ENCODE data around the gene CAD. TPM values are rescaled to one million over a fixed set of nuclear protein-coding genes. Genes with fewer than 3 reads are reported as not detected.
"Not testable (repeated sequence)": the region's sequence is repeated elsewhere in the genome, so short reads cannot be mapped to it uniquely, and the experiment has no call there.

Gene CAD
- total and polyA plus RNA-seq, 4 donors: 6.9 to 29.7 (median 18.2) TPM

GRCh38 chr2:27194538-27195354 lies 22.4 kb upstream of the CAD start:
- intact Hi-C loops (cut with DNase I): loop anchor here (5.0 to 10.0 kb wide), 2 partner anchors 97 to 100 kb away; no protein-coding TSS in a partner anchor
- DNase-seq: no peak
- Histone ChIP-seq H3K4me3 (ENCODE audit: low read length in 2 of 2) (no peak overlapping the region), H3K36me3 (ENCODE audit: control insufficient read depth in 1 of 2, insufficient read depth in 2 of 2, low read length in 1 of 2) (no peaks in the 10 kb centered on the region), H3K4me1 (ENCODE audit: control insufficient read depth in 1 of 2, insufficient read depth in 2 of 2, low read length in 2 of 2) (no peaks in the 10 kb centered on the region), H3K27ac (ENCODE audit: low read depth in 1 of 2, low read length in 2 of 2) (no peak overlapping the region), H3K27me3 (ENCODE audit: control insufficient read depth in 1 of 2, insufficient read depth in 2 of 2, low read length in 1 of 2) (no peaks in the 10 kb centered on the region), H3K9me3 (ENCODE audit: control insufficient read depth, low read length) (no peaks in the 10 kb centered on the region)
- 54 to 58% methylated on average over 17 of the region's 17 CpGs for WGBS, 2 donors
- no peak for ATAC-seq (ENCODE audit: low FRiP score)

- ATAC-seq (ENCODE audit: low FRiP score); H3K27me3 ChIP-seq (ENCODE audit: control insufficient read depth in 1 of 2, insufficient read depth in 2 of 2, low read length in 1 of 2); H3K9me3 ChIP-seq (ENCODE audit: control insufficient read depth, low read length); H3K27ac ChIP-seq (ENCODE audit: low read depth in 1 of 2, low read length in 2 of 2); H3K4me1 ChIP-seq (ENCODE audit: control insufficient read depth in 1 of 2, insufficient read depth in 2 of 2, low read length in 2 of 2); H3K4me3 ChIP-seq (ENCODE audit: low read length in 2 of 2); DNase-seq; H3K36me3 ChIP-seq (ENCODE audit: control insufficient read depth in 1 of 2, insufficient read depth in 2 of 2, low read length in 1 of 2): not testable (repeated sequence)
- WGBS, 2 donors: 73 to 90% methylated on average over 3 of the region's 3 CpGs
- intact Hi-C loops (cut with DNase I): loop anchor here in 1 of 2 donors (10.0 kb wide), 1 partner anchor 101 kb away; no protein-coding TSS in a partner anchor
These were observed 21.4 kb upstream of the CAD start for GRCh38 chr2:27195799-27196198.

GRCh38 chr2:27198068-27198467 lies 19.1 kb upstream of the CAD start:
- not testable (repeated sequence) for ATAC-seq (ENCODE audit: low FRiP score); H3K36me3 ChIP-seq (ENCODE audit: control insufficient read depth in 1 of 2, insufficient read depth in 2 of 2, low read length in 1 of 2); H3K4me1 ChIP-seq (ENCODE audit: control insufficient read depth in 1 of 2, insufficient read depth in 2 of 2, low read length in 2 of 2); H3K4me3 ChIP-seq (ENCODE audit: low read length in 2 of 2); H3K9me3 ChIP-seq (ENCODE audit: control insufficient read depth, low read length); H3K27ac ChIP-seq (ENCODE audit: low read depth in 1 of 2, low read length in 2 of 2); H3K27me3 ChIP-seq (ENCODE audit: control insufficient read depth in 1 of 2, insufficient read depth in 2 of 2, low read length in 1 of 2); DNase-seq
- whole genome bisulfite sequencing, 2 donors: 89 to 91% methylated on average over 3 of the region's 3 CpGs
- intact Hi-C loops (cut with DNase I): loop anchor here in 1 of 2 donors (10.0 kb wide), 1 partner anchor 103 kb away; no protein-coding TSS in a partner anchor

- Histone ChIP-seq H3K9me3 (ENCODE audit: control insufficient read depth, low read length) (no peaks in the 10 kb centered on the region), H3K4me1 (ENCODE audit: control insufficient read depth in 1 of 2, insufficient read depth in 2 of 2, low read length in 2 of 2) (no peaks in the 10 kb centered on the region), H3K27ac (ENCODE audit: low read depth in 1 of 2, low read length in 2 of 2) (no peak overlapping the region), H3K4me3 (ENCODE audit: low read length in 2 of 2) (no peak overlapping the region), H3K27me3 (ENCODE audit: control insufficient read depth in 1 of 2, insufficient read depth in 2 of 2, low read length in 1 of 2) (no peaks in the 10 kb centered on the region), H3K36me3 (ENCODE audit: control insufficient read depth in 1 of 2, insufficient read depth in 2 of 2, low read length in 1 of 2) (peaks cover 0 to 2% of the 10 kb centered on the region in 2 donors)
- intact Hi-C loops (cut with DNase I): loop anchor here in 1 of 2 donors (10.0 kb wide), 1 partner anchor 104 kb away; no protein-coding TSS in a partner anchor
- no peak for ATAC-seq (ENCODE audit: low FRiP score)
- 78 to 83% methylated on average over 2 of the region's 2 CpGs for WGBS, 2 donors
- no peak for DNase-seq
These were observed 18.5 kb upstream of the CAD start for GRCh38 chr2:27198627-27199026.

- DNase-seq: no peak
- peaks cover 0 to 2% of the 10 kb centered on the region in 2 donors for H3K36me3 ChIP-seq (ENCODE audit: control insufficient read depth in 1 of 2, insufficient read depth in 2 of 2, low read length in 1 of 2)
- H3K4me3 ChIP-seq (ENCODE audit: low read length in 2 of 2): no peak overlapping the region
- no peaks in the 10 kb centered on the region for H3K27me3 ChIP-seq (ENCODE audit: control insufficient read depth in 1 of 2, insufficient read depth in 2 of 2, low read length in 1 of 2)
- ATAC-seq (ENCODE audit: low FRiP score): no peak
- H3K9me3 ChIP-seq (ENCODE audit: control insufficient read depth, low read length): no peaks in the 10 kb centered on the region
- no peaks in the 10 kb centered on the region for H3K4me1 ChIP-seq (ENCODE audit: control insufficient read depth in 1 of 2, insufficient read depth in 2 of 2, low read length in 2 of 2)
- H3K27ac ChIP-seq (ENCODE audit: low read depth in 1 of 2, low read length in 2 of 2): no peak overlapping the region
- intact Hi-C loops (cut with DNase I): loop anchor here in 1 of 2 donors (10.0 kb wide), 1 partner anchor 104 kb away; no protein-coding TSS in a partner anchor
- 72 to 78% methylated on average over 2 of the region's 2 CpGs for WGBS, 2 donors
These were observed 17.9 kb upstream of the CAD start for GRCh38 chr2:27199241-27199640.

GRCh38 chr2:27201675-27202074 lies 15.5 kb upstream of the CAD start:
- H3K4me1 ChIP-seq (ENCODE audit: control insufficient read depth in 1 of 2, insufficient read depth in 2 of 2, low read length in 2 of 2): no peaks in the 10 kb centered on the region
- peaks cover 0 to 6% of the 10 kb centered on the region in 2 donors for H3K36me3 ChIP-seq (ENCODE audit: control insufficient read depth in 1 of 2, insufficient read depth in 2 of 2, low read length in 1 of 2)
- no peaks in the 10 kb centered on the region for H3K27me3 ChIP-seq (ENCODE audit: control insufficient read depth in 1 of 2, insufficient read depth in 2 of 2, low read length in 1 of 2)
- DNase-seq (no peak), ATAC-seq (ENCODE audit: low FRiP score) (no peak)
- no peak overlapping the region for H3K27ac ChIP-seq (ENCODE audit: low read depth in 1 of 2, low read length in 2 of 2)
- 90 to 92% methylated on average over 7 of the region's 7 CpGs for WGBS, 2 donors
- intact Hi-C loops (cut with DNase I): no loop called here
- no peaks in the 10 kb centered on the region for H3K9me3 ChIP-seq (ENCODE audit: control insufficient read depth, low read length)
- H3K4me3 ChIP-seq (ENCODE audit: low read length in 2 of 2): no peak overlapping the region

- H3K36me3 ChIP-seq (ENCODE audit: control insufficient read depth in 1 of 2, insufficient read depth in 2 of 2, low read length in 1 of 2): peaks cover 0 to 6% of the 10 kb centered on the region in 2 donors
These were observed 14.3 kb upstream of the CAD start for GRCh38 chr2:27202854-27203253.

GRCh38 chr2:27203741-27204140 lies 13.4 kb upstream of the CAD start:
- Histone ChIP-seq H3K27me3 (ENCODE audit: control insufficient read depth in 1 of 2, insufficient read depth in 2 of 2, low read length in 1 of 2) (no peaks in the 10 kb centered on the region), H3K9me3 (ENCODE audit: control insufficient read depth, low read length) (no peaks in the 10 kb centered on the region), H3K4me1 (ENCODE audit: control insufficient read depth in 1 of 2, insufficient read depth in 2 of 2, low read length in 2 of 2) (no peaks in the 10 kb centered on the region), H3K27ac (ENCODE audit: low read depth in 1 of 2, low read length in 2 of 2) (no peak overlapping the region), H3K36me3 (ENCODE audit: control insufficient read depth in 1 of 2, insufficient read depth in 2 of 2, low read length in 1 of 2) (peaks cover 2 to 6% of the 10 kb centered on the region in 2 donors), H3K4me3 (ENCODE audit: low read length in 2 of 2) (no peak overlapping the region)
- ATAC-seq (ENCODE audit: low FRiP score) (no peak), DNase-seq (no peak)
- intact Hi-C loops (cut with DNase I): no loop called here
- WGBS, 2 donors: 91 to 94% methylated on average over 9 of the region's 9 CpGs

More at GRCh38 chr2:27202854-27203253, 14.3 kb upstream of the CAD start:
- WGBS, 2 donors: 80 to 81% methylated on average over 2 of the region's 2 CpGs
- intact Hi-C loops (cut with DNase I): no loop called here
- Histone ChIP-seq H3K4me1 (ENCODE audit: control insufficient read depth in 1 of 2, insufficient read depth in 2 of 2, low read length in 2 of 2) (no peaks in the 10 kb centered on the region), H3K9me3 (ENCODE audit: control insufficient read depth, low read length) (no peaks in the 10 kb centered on the region), H3K27ac (ENCODE audit: low read depth in 1 of 2, low read length in 2 of 2) (no peak overlapping the region), H3K27me3 (ENCODE audit: control insufficient read depth in 1 of 2, insufficient read depth in 2 of 2, low read length in 1 of 2) (no peaks in the 10 kb centered on the region), H3K4me3 (ENCODE audit: low read length in 2 of 2) (no peak overlapping the region)
- ATAC-seq (ENCODE audit: low FRiP score) (no peak), DNase-seq (no peak)

GRCh38 chr2:27204566-27204965 lies 12.6 kb upstream of the CAD start:
- Histone ChIP-seq H3K36me3 (ENCODE audit: control insufficient read depth in 1 of 2, insufficient read depth in 2 of 2, low read length in 1 of 2) (peaks cover 2 to 6% of the 10 kb centered on the region in 2 donors), H3K9me3 (ENCODE audit: control insufficient read depth, low read length) (no peaks in the 10 kb centered on the region), H3K4me3 (ENCODE audit: low read length in 2 of 2) (no peak overlapping the region), H3K4me1 (ENCODE audit: control insufficient read depth in 1 of 2, insufficient read depth in 2 of 2, low read length in 2 of 2) (no peaks in the 10 kb centered on the region), H3K27me3 (ENCODE audit: control insufficient read depth in 1 of 2, insufficient read depth in 2 of 2, low read length in 1 of 2) (no peaks in the 10 kb centered on the region), H3K27ac (ENCODE audit: low read depth in 1 of 2, low read length in 2 of 2) (no peak overlapping the region)
- no peak for DNase-seq
- 95 to 97% methylated on average over 8 of the region's 8 CpGs for WGBS, 2 donors
- intact Hi-C loops (cut with DNase I): no loop called here
- no peak for ATAC-seq (ENCODE audit: low FRiP score)
